ENCODE data around the gene CGRRF1.

DNA sequence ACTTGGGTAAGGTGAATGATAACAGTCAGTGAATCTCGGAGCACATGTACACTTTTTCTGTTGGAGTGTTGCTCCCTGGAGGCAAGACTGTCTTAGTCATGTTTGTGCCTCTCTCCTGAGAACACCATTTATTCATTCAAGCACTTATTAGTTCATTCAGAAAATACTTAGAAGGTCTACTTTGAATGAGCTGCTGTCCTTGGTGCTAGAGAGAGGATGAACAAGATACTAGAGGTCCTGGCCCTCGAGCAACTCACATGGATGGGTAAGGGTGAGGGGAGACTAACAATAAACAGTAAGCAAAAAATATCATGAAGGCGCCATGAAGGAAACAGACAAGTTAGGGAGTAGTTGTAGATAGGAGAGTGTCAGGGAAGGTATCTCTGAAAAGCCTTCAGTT lies 40.2 kb downstream of the CGRRF1 start:
- TF ChIP-seq, protein P1, sequence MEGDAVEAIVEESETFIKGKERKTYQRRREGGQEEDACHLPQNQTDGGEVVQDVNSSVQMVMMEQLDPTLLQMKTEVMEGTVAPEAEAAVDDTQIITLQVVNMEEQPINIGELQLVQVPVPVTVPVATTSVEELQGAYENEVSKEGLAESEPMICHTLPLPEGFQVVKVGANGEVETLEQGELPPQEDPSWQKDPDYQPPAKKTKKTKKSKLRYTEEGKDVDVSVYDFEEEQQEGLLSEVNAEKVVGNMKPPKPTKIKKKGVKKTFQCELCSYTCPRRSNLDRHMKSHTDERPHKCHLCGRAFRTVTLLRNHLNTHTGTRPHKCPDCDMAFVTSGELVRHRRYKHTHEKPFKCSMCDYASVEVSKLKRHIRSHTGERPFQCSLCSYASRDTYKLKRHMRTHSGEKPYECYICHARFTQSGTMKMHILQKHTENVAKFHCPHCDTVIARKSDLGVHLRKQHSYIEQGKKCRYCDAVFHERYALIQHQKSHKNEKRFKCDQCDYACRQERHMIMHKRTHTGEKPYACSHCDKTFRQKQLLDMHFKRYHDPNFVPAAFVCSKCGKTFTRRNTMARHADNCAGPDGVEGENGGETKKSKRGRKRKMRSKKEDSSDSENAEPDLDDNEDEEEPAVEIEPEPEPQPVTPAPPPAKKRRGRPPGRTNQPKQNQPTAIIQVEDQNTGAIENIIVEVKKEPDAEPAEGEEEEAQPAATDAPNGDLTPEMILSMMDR (IDR thresholded peaks at IDR 0.05), result no peak
- TF ChIP-seq ZFX (IDR thresholded peaks at IDR 0.05; ENCODE audit: borderline replicate concordance), result no peak
